SKM-1 (cell line): Measurements from ENCODE around the gene MTERF4.

Experiments used
- DNase-seq: peaks from one replicate; lab custom pipeline; 2025; ENCODE audit not compliant: unreplicated experiment; lab: John Stamatoyannopoulos, UW

Gene MTERF4

GRCh38 chr2:241134711-241135110, 32.6 kb upstream of the MTERF4 start:
- no peak for DNase-seq

GRCh38 chr2:241133436-241133820, 31.3 kb upstream of the MTERF4 start:
- DNase-seq, result no peak

GRCh38 chr2:241132538-241133435, 30.7 kb upstream of the MTERF4 start:
- no peak for DNase-seq

GRCh38 chr2:241131531-241131930, 29.4 kb upstream of the MTERF4 start:
- DNase-seq, result no peak

GRCh38 chr2:241130316-241130715, 28.2 kb upstream of the MTERF4 start:
- DNase-seq, result no peak

GRCh38 chr2:241129086-241129871, 27.2 kb upstream of the MTERF4 start:
- DNase-seq, result no peak

GRCh38 chr2:241128266-241128665, 26.2 kb upstream of the MTERF4 start:
- no peak for DNase-seq

GRCh38 chr2:241126771-241127202, 24.7 kb upstream of the MTERF4 start:
- no peak for DNase-seq

GRCh38 chr2:241126201-241126611, 24.1 kb upstream of the MTERF4 start:
- DNase-seq, result no peak

- no peak for DNase-seq
Measured at GRCh38 chr2:241125626-241126025, 23.5 kb upstream of the MTERF4 start.

GRCh38 chr2:241123816-241124536, 21.9 kb upstream of the MTERF4 start:
- DNase-seq, result no peak

- no peak for DNase-seq
Measured at GRCh38 chr2:241122376-241123002, 20.4 kb upstream of the MTERF4 start.

- DNase-seq, result no peak
Measured at GRCh38 chr2:241121008-241121407, 18.9 kb upstream of the MTERF4 start.

GRCh38 chr2:241120440-241120839, 18.4 kb upstream of the MTERF4 start:
- DNase-seq, result no peak

- DNase-seq, result no peak
Measured at GRCh38 chr2:241118737-241119505, 16.8 kb upstream of the MTERF4 start.

- no peak for DNase-seq
Measured at GRCh38 chr2:241116606-241117560, 14.8 kb upstream of the MTERF4 start.

- no peak for DNase-seq
Measured at GRCh38 chr2:241115361-241115760, 13.3 kb upstream of the MTERF4 start.

- no peak for DNase-seq
Measured at GRCh38 chr2:241114836-241115235, 12.7 kb upstream of the MTERF4 start.

- no peak for DNase-seq
Measured at GRCh38 chr2:241112592-241112991, 10.5 kb upstream of the MTERF4 start.
